Stimulated activated CD4-positive, alpha-beta T cell treated with anti-CD3 and anti-CD28 coated beads, Interleukin-12 subunit alpha, Interleukin-12 subunit beta, amount 100 ng/mL, for 24 hours (primary cell): ENCODE data around the gene ESR1.
A peak's percentile ranks its signal among the peaks of the same experiment; 100 is the strongest.
"Not testable (repeated sequence)": the region's sequence is repeated elsewhere in the genome, so short reads cannot be mapped to it uniquely, and the experiment has no call there.

Source experiments
- DNase-seq, 2 experiments: peaks; one replicate each; pipeline ENCODE4 v3.0.0-alpha.2; 2020; ENCODE audit warnings: low read depth in 2 of 2

ESR1 gene

DNA sequence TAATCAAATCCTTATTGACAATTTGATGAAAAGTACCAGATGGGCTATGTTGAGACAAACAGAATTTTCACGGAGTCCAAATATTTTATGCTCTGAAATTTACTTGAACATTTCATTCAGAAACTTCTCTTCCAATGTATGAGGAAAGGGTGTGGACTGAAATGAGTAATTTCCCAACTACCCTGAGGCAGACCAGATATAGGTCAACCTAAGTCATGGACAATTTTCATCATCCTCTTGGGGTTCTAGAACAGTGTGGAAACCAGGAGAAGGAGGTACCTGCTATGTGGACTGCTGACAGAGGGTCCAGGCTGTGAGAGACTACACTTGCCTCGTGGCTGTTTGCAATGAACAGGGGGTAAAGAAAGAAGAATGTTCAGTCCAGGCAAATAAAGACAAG is 323.0 kb downstream of the ESR1 start:
- DNase-seq, result no peak

GRCh38 chr6:152135755-152136448 is 328.4 kb downstream of the ESR1 start:
- DNase-seq, result no peak

DNA sequence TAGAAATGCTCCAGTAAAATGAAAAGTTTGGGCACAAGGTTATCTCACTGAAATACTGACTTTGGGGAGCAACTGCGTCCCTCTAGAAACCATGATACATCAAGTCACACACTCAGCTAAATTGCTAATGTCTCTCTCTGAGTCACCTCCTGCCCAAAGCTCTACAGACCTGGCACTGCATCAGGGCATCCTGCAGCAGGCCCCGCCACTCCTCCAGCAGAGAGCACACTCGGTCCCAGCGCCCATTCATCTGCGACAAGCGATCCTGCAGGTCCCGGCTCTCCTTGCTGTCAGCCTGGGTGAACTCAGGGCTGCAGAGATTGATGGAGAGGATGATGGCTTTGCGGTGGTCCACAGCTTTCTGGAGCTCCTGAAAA is 329.0 kb downstream of the ESR1 start:
- DNase-seq, result no peak

- DNase-seq, result not testable (repeated sequence)
These were observed 330.9 kb downstream of the ESR1 start for GRCh38 chr6:152138344-152138743.

DNA sequence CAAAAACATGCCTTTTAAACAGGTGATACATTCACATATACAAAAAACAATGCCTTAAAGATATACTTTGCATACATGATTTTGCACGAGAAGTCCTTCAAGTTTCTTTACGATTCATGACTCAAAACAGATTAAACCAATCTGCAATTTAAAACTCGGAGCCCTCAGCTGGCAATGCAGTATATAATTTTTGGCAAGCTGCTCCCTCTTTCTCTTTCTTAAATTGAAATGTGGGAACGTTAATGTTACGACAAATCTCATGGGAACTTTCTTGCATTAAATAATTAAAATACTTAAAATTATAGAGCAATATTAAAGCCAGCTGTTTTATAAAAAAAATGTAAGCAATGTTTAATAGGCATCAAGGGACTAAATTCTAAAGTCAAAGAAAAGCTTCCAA is 334.6 kb downstream of the ESR1 start:
- DNase-seq, result no peak

DNA sequence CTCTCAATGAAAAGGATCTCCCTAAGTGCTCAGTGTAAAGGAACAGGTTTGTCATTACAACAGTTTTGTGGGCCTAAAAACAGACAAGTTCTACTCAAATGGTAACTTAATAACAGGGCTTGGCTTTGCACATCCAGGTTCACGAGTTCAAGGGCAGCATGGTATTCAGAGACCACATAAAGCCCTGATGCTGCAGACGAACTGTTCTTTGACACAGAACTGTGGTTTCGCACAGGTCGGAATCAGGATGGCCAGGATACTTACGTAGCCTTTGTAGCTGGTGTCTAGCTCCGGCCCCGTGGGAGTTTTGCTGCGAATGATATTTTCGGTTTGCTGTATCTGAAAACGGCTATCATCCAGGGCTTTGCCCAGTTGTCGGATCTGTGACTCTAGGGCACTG is 335.9 kb downstream of the ESR1 start:
- DNase-seq, result no peak

GRCh38 chr6:152146385-152146784 is 338.9 kb downstream of the ESR1 start:
- DNase-seq, result no peak

- DNase-seq, result no peak
These were observed 339.8 kb downstream of the ESR1 start for GRCh38 chr6:152147269-152147668.

GRCh38 chr6:152148412-152148811 is 340.9 kb downstream of the ESR1 start:
- no peak for DNase-seq

GRCh38 chr6:152150196-152150595 is 342.7 kb downstream of the ESR1 start:
- DNase-seq, result no peak

GRCh38 chr6:152151920-152152319 is 344.4 kb downstream of the ESR1 start:
- DNase-seq, result no peak

DNA sequence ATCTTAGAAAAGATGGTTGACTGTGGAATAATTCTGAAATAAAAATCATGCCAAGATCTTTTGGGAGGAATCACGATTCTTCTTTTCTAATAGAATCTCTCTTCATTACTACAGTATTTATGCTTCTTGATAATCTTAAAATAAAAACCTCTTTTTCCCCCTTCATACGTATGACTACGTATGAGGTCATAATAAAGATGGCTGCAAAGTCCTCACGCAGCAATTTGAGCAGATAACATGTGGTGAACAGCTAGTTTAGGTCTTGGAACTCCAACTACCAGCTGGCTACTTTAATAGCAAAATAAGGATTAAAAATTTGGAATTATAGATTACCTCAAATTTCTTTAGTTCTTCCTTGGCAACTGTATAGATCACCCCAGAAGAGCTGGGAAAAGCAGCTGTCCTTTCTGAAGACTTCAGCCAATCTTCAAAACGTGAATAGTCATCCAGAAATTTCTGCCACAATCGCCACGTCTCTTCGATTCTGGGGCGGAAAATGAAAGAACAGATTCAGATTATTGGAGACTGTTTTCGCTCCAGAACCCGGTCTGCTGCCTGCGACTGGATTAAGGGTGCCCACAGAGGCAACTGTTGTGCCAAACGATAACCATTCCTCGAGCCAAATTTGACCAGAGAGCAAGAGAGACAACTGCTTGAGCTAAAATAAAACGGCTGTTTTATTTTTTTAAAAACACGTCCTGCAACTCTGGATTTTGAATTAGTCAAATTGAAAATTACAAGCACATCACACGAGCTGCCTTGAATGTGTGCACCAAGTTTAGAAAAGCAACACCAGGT is 347.3 kb downstream of the ESR1 start:
- no peak for DNase-seq

DNA sequence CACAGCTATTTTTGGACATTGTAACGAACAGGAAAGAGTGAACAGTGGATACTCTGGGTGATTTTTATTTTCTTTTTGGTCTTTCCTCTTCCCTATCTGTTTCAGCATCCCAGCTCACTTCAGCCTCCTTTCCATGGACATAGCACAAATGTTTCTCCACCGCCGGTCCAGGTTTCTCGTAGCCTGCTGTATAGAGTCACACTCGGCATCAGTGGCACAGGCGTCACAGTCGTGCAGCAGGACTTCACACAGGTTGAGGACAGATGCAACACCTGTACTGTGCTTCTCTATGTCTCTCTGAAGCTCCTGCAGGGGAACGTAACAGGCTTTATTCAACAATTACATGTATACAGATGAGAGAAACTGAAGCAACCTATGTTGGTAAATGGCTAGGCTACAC is 348.3 kb downstream of the ESR1 start:
- no peak for DNase-seq

DNA sequence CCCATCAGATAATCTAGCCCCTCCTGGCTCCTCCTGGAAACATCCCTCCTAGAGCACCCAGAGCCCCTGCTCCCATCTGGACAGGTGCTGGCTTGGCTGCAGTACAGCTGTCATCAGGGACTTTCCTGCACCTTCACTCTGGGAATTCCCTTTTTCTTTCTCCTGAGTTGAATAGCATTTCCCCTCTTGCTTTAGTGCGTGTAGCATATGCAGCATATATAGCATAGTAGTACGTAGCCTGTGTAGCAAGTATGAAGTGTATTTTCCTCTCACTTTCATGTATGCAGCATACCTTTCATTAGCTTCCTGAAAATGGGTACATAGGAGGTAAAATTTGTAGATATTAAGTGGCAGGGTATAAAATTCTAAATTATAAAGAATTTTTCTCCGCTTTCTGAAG is 352.9 kb downstream of the ESR1 start:
- DNase-seq, result no peak

- no peak for DNase-seq
These were observed 354.0 kb downstream of the ESR1 start for GRCh38 chr6:152161501-152161900.

- no peak for DNase-seq
These were observed 357.5 kb downstream of the ESR1 start for GRCh38 chr6:152164957-152165356.

- DNase-seq, result no peak
These were observed 359.0 kb downstream of the ESR1 start for GRCh38 chr6:152166497-152166896.

DNA sequence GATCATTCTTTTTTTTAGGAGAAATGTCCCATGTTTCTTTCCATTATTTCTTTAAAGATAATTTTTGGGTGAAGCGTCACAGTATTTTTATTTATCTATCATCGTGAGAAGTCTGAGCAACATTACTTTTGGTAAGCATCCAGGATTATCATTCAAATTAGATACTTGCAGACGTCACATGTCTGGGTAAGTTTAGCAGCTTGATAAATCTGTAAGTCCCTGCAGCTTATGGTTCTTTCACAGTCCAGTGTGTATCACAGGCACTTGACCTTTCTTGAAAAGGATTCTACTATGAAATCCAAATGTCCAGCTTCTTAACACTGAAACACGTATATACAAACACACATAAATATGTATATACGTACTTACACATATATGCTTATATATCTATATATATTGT is 359.4 kb downstream of the ESR1 start:
- no peak for DNase-seq

- DNase-seq, result no peak
These were observed 360.4 kb downstream of the ESR1 start for GRCh38 chr6:152167641-152168603.

- no peak for DNase-seq
These were observed 362.8 kb downstream of the ESR1 start for GRCh38 chr6:152170313-152170701.

DNA sequence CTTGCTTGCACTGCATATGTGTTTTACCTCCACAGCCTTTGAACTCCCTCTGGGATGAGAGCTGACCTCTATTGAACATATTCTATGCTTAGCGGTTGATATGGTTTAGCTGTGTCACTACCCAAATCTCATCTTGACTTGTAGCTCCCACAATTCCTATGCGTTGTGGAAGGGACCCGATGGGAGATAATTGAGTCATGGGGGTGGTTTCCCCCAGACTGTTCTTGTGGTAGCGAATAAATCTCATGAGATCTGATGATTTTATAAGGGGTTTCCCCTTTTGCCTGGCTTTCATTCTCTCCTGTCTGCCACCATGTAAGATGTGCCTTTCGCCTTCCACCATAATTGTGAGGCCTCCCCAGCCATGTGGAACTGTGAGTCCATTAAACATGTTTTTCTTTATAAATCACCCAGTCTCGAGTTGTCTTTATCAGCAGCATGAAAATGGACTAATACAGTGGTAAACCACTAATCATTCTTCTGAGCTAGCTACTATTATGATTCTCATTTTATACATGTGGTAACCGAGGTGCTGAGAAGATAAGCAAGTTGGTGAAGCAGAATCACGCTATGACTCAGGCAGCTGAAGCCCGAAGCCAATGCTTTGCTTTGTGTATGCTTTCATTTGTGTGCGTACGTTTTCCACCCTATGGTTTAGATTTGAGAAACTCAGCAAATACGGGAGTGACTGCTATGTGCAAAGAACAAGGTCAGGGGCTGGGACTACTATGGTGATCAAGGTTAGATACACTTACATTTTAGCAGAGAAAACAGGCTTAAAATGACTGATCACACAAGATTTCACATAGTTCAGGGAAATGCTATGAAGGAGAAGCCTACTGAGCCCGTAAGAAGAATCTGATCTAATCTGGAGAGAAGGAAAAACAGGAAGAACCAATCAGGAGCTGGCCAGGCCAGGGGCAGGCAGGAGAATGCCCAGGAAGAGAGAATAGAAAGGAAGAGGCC is 363.5 kb downstream of the ESR1 start:
- peak; percentile 22 to 51 for DNase-seq
